ENCODE results near the gene SEPTIN1. TPM values are rescaled to one million over a fixed set of nuclear protein-coding genes. Genes with fewer than 3 reads are reported as not detected.

Gene SEPTIN1
- total and polyA plus RNA-seq, 2 of the 13 experiments (the other 11 are each of a cell fraction or from before 2014, with no cell fraction given), result 0.18 to 0.67 TPM

DNA sequence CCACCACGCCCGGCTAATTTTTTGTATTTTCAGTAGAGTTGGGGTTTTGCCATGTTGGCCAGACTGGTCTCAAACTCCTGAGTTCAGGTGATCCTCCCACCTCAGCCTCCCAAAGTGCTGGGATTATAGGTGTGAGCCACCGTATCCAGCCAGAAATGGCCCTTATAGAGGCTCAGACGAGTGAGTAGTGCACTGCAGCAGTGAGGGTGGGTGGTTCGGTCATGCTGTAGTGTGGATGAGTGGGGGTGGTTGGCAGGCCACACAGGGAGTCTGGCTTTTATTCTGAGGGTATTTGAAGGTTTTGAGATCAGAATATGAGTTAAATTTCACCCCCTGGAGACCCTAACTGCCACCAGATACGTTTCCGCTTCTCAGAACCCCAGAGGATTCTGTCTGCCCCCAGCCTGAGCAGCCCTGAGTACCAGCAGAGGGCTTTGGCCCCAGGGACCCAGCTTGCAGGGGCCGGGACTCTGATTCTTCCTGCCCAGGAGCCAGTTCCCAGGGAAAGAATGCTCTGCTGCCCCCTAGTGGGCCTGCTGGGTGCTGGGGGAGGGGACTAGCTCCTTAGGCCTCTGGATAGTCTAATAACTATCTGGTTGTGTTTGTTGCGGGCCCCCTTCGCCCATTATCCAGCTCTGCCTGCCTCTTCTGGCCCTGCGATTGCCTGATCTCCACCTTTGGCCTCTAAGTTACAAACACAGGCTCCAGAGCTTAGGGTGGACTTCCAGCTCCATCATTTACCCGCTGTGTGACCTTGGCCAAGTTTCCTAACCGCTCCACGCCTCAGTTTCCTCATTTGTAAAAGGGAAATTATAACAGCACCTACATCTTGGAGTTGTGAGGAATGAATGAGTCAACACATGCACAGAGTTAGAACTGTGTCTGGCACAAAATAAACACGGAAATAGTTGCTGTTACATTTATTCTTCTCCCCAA lies 27.0 kb upstream of the SEPTIN1 start (continued):
- TF ChIP-seq, protein P1, sequence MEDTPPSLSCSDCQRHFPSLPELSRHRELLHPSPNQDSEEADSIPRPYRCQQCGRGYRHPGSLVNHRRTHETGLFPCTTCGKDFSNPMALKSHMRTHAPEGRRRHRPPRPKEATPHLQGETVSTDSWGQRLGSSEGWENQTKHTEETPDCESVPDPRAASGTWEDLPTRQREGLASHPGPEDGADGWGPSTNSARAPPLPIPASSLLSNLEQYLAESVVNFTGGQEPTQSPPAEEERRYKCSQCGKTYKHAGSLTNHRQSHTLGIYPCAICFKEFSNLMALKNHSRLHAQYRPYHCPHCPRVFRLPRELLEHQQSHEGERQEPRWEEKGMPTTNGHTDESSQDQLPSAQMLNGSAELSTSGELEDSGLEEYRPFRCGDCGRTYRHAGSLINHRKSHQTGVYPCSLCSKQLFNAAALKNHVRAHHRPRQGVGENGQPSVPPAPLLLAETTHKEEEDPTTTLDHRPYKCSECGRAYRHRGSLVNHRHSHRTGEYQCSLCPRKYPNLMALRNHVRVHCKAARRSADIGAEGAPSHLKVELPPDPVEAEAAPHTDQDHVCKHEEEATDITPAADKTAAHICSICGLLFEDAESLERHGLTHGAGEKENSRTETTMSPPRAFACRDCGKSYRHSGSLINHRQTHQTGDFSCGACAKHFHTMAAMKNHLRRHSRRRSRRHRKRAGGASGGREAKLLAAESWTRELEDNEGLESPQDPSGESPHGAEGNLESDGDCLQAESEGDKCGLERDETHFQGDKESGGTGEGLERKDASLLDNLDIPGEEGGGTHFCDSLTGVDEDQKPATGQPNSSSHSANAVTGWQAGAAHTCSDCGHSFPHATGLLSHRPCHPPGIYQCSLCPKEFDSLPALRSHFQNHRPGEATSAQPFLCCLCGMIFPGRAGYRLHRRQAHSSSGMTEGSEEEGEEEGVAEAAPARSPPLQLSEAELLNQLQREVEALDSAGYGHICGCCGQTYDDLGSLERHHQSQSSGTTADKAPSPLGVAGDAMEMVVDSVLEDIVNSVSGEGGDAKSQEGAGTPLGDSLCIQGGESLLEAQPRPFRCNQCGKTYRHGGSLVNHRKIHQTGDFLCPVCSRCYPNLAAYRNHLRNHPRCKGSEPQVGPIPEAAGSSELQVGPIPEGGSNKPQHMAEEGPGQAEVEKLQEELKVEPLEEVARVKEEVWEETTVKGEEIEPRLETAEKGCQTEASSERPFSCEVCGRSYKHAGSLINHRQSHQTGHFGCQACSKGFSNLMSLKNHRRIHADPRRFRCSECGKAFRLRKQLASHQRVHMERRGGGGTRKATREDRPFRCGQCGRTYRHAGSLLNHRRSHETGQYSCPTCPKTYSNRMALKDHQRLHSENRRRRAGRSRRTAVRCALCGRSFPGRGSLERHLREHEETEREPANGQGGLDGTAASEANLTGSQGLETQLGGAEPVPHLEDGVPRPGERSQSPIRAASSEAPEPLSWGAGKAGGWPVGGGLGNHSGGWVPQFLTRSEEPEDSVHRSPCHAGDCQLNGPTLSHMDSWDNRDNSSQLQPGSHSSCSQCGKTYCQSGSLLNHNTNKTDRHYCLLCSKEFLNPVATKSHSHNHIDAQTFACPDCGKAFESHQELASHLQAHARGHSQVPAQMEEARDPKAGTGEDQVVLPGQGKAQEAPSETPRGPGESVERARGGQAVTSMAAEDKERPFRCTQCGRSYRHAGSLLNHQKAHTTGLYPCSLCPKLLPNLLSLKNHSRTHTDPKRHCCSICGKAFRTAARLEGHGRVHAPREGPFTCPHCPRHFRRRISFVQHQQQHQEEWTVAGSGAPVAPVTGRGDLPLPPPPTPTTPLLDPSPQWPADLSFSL (CRISPR knock-in tag; IDR thresholded peaks at IDR 0.05), result no peak
- TF ChIP-seq ZSCAN9 (CRISPR knock-in tag; IDR thresholded peaks at IDR 0.05; ENCODE audit: borderline replicate concordance) (peak; percentile 63; the same call in 1 of the 2 replicates), ARNT (IDR thresholded peaks at IDR 0.05) (no peak), SETDB1 (CRISPR knock-in tag; IDR thresholded peaks at IDR 0.05; ENCODE audit: borderline replicate concordance) (no peak), SMAD3 (CRISPR knock-in tag; IDR thresholded peaks at IDR 0.05) (peak; percentile 84), ZNF543 (CRISPR knock-in tag; IDR thresholded peaks at IDR 0.05) (no peak), ZFX (CRISPR knock-in tag; IDR thresholded peaks at IDR 0.05; ENCODE audit: low read depth) (peak; percentile 77), CENPT (CRISPR knock-in tag; IDR thresholded peaks at IDR 0.05; ENCODE audit: low read depth) (no peak), ZNF616 (CRISPR knock-in tag; IDR thresholded peaks at IDR 0.05; ENCODE audit: low read depth) (no peak), ZNF546 (CRISPR knock-in tag; conservative IDR thresholded peaks at IDR 0.05) (no peak), ZNF3 (CRISPR knock-in tag; IDR thresholded peaks at IDR 0.05) (0 out of 2 replicates have a peak, but pooled peaks have one; percentile 38), CHD2 (IDR thresholded peaks at IDR 0.05; ENCODE audit: low read depth, low read length) (peak; percentile 69)
- TF ChIP-seq, protein P2, sequence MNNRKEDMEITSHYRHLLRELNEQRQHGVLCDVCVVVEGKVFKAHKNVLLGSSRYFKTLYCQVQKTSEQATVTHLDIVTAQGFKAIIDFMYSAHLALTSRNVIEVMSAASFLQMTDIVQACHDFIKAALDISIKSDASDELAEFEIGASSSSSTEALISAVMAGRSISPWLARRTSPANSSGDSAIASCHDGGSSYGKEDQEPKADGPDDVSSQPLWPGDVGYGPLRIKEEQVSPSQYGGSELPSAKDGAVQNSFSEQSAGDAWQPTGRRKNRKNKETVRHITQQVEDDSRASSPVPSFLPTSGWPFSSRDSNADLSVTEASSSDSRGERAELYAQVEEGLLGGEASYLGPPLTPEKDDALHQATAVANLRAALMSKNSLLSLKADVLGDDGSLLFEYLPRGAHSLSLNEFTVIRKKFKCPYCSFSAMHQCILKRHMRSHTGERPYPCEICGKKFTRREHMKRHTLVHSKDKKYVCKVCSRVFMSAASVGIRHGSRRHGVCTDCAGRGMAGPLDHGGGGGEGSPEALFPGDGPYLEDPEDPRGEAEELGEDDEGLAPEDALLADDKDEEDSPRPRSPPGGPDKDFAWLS (CRISPR knock-in tag; IDR thresholded peaks at IDR 0.05; ENCODE audit: borderline replicate concordance), result no peak
- TF ChIP-seq, protein P3, sequence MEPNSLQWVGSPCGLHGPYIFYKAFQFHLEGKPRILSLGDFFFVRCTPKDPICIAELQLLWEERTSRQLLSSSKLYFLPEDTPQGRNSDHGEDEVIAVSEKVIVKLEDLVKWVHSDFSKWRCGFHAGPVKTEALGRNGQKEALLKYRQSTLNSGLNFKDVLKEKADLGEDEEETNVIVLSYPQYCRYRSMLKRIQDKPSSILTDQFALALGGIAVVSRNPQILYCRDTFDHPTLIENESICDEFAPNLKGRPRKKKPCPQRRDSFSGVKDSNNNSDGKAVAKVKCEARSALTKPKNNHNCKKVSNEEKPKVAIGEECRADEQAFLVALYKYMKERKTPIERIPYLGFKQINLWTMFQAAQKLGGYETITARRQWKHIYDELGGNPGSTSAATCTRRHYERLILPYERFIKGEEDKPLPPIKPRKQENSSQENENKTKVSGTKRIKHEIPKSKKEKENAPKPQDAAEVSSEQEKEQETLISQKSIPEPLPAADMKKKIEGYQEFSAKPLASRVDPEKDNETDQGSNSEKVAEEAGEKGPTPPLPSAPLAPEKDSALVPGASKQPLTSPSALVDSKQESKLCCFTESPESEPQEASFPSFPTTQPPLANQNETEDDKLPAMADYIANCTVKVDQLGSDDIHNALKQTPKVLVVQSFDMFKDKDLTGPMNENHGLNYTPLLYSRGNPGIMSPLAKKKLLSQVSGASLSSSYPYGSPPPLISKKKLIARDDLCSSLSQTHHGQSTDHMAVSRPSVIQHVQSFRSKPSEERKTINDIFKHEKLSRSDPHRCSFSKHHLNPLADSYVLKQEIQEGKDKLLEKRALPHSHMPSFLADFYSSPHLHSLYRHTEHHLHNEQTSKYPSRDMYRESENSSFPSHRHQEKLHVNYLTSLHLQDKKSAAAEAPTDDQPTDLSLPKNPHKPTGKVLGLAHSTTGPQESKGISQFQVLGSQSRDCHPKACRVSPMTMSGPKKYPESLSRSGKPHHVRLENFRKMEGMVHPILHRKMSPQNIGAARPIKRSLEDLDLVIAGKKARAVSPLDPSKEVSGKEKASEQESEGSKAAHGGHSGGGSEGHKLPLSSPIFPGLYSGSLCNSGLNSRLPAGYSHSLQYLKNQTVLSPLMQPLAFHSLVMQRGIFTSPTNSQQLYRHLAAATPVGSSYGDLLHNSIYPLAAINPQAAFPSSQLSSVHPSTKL (CRISPR knock-in tag; IDR thresholded peaks at IDR 0.05), result peak; percentile 42; the same call in 1 of the 2 replicates
